PFSK-1 (cell line): ENCODE data around the gene OSBPL3.

Experiments used
- FOXP2 ChIP-seq: optimal IDR thresholded peaks from 2 replicates; pipeline ENCODE3; 2011; ENCODE audit warnings: borderline replicate concordance, control low read depth, inconsistent platforms; ENCODE audit not compliant: insufficient read depth; ENCODE audit errors: extremely low read length, extremely low read depth
- POLR2AphosphoS5 ChIP-seq: IDR thresholded peaks from 2 replicates; pipeline ENCODE4 v1.6.1; 2012; ENCODE audit warnings: low read depth, mild to moderate bottlenecking, control low read depth, low read length, moderate library complexity
- REST ChIP-seq, 2 experiments: IDR thresholded peaks; 2 replicates each; pipeline versions ENCODE4 v1.6.1 to v1.8.0; 2011 to 2012; ENCODE audit warnings: low read depth in 2 of 2, low read length in 2 of 2, control low read depth in 1 of 2, inconsistent platforms in 1 of 2, mild to moderate bottlenecking in 1 of 2, moderate library complexity in 1 of 2; ENCODE audit not compliant: insufficient read depth in 1 of 2
- SIN3A ChIP-seq: IDR thresholded peaks from 2 replicates; pipeline ENCODE4 v1.6.1; 2012; ENCODE audit warnings: mild to moderate bottlenecking, low read length, moderate library complexity, borderline replicate concordance; ENCODE audit not compliant: insufficient read depth
- TAF1 ChIP-seq: IDR thresholded peaks from 2 replicates; pipeline ENCODE4 v1.6.1; 2012; ENCODE audit warnings: low read length, control low read depth, borderline replicate concordance; ENCODE audit not compliant: insufficient read depth

OSBPL3 gene

DNA sequence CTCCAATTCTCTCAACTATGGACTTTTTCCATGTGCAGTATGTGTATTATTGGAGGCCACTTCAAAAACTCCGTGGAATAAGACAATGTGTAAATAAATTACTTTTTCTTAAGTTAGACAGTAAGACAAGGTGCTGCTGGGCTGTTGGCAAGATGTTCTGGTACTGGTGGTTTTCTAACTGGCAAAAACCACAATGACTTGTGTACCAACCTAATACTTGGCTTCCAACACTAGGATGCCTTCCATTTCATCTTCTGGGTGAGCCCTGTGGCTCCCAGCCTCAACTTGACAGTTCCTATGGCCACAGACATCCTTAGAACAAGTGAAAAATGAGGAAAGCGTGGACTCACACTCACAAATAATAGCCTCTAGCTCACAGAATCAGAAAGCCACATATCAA lies 77.0 kb downstream of the OSBPL3 start:
- no peak for TF ChIP-seq TAF1
- no peak for TF ChIP-seq SIN3A
- no peak for TF ChIP-seq REST (IDR thresholded peaks at IDR 0.05; ENCODE audit: insufficient read depth in 1 of 2, low read depth in 2 of 2, low read length in 2 of 2)
- TF ChIP-seq FOXP2 = no peak
- no peak for TF ChIP-seq POLR2AphosphoS5

- TF ChIP-seq TAF1 (no peak), FOXP2 (no peak), POLR2AphosphoS5 (no peak), REST (IDR thresholded peaks at IDR 0.05; ENCODE audit: insufficient read depth in 1 of 2, low read depth in 2 of 2, low read length in 2 of 2) (no peak), SIN3A (no peak)
Observed at GRCh38 chr7:24902276-24902675, 77.7 kb downstream of the OSBPL3 start.

- no peak for TF ChIP-seq SIN3A
- no peak for TF ChIP-seq REST (IDR thresholded peaks at IDR 0.05; ENCODE audit: insufficient read depth in 1 of 2, low read depth in 2 of 2, low read length in 2 of 2)
- no peak for TF ChIP-seq FOXP2
- no peak for TF ChIP-seq POLR2AphosphoS5
- TF ChIP-seq TAF1 = no peak
Observed at GRCh38 chr7:24899905-24900304, 80.1 kb downstream of the OSBPL3 start.

GRCh38 chr7:24899161-24899560 lies 80.8 kb downstream of the OSBPL3 start:
- TF ChIP-seq FOXP2 = no peak
- TF ChIP-seq SIN3A = no peak
- no peak for TF ChIP-seq REST (IDR thresholded peaks at IDR 0.05; ENCODE audit: insufficient read depth in 1 of 2, low read depth in 2 of 2, low read length in 2 of 2)
- TF ChIP-seq POLR2AphosphoS5 = no peak
- no peak for TF ChIP-seq TAF1

GRCh38 chr7:24898691-24899090 lies 81.3 kb downstream of the OSBPL3 start:
- TF ChIP-seq POLR2AphosphoS5 = no peak
- TF ChIP-seq TAF1 = no peak
- TF ChIP-seq FOXP2 = no peak
- no peak for TF ChIP-seq SIN3A
- TF ChIP-seq REST (IDR thresholded peaks at IDR 0.05; ENCODE audit: insufficient read depth in 1 of 2, low read depth in 2 of 2, low read length in 2 of 2) = no peak
